NB4 (cell line): Measurements from ENCODE around the gene WDR45.

Experiments used
- CTCF ChIP-seq: IDR thresholded peaks from one replicate; pipeline ENCODE4 v1.5.1; 2012; ENCODE audit warnings: low read depth, low read length
- TF ChIP-seq, protein P1 (sequence below): IDR thresholded peaks from 2 replicates; pipeline ENCODE4 v1.6.1; 2011; ENCODE audit warnings: low read depth, low read length

GRCh38 chrX:49129427-49129826 is 49.7 kb upstream of the WDR45 start:
- no peak for TF ChIP-seq CTCF
- TF ChIP-seq, protein P1, sequence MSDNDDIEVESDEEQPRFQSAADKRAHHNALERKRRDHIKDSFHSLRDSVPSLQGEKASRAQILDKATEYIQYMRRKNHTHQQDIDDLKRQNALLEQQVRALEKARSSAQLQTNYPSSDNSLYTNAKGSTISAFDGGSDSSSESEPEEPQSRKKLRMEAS = no peak
